ENCODE results near the gene DPF3.

Gene DPF3

DNA sequence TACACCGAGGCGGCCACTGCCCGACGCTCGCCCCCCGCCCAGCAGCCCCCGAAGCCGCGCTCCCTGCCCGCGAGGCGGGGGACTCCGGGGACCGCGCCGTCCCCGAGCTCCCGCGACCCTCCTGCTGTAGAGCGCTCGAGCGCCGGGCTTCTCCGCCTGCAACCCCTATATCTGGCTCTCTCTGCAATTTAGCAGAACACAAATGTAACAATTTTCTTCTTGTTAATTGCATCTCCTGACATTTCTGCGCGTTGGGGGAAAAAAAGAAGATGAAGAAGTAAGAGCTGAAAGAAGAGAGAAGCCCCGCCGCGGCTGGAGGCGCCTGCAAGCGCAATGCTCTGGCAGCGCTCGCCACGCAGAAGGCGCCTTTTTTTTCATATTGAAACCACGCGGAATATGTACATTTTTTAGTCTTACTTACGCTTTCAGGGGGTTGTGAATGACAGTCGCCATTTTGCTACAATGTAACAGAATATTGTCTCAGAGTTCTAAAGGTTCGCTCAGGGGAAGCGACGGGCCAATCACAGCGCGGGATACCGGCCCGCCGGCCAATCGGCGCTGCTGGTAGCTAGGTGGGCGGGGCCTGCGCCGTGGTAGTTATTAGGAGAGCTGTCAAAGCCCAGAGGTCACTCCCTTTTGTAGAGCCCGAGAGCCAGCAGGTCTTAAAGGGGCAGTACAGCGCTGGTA, at the start of gene DPF3:
Gene DPF3, minus strand, starts transcription at position 466 of the 687 bp plus-strand sequence. Its CDS starts 13 bp downstream, at position 453.
- Histone ChIP-seq H3K4me3 (ENCODE audit: insufficient read length, low read depth) (peak within 1 kb of the TSS; percentile 53), H3K9me3 (ENCODE audit: insufficient read depth, low read length) (no peaks in the 10 kb centered on the region), H3K27me3 (ENCODE audit: insufficient read depth, insufficient read length) (peaks cover 53% of the 10 kb centered on the region), H3K9ac (ENCODE audit: insufficient read length, low read depth) (peak within 1 kb of the TSS; percentile 50), H3K36me3 (ENCODE audit: insufficient read depth, insufficient read length, low read length) (no peaks in the 10 kb centered on the region), H3K4me1 (ENCODE audit: insufficient read depth, insufficient read length) (peaks cover 7% of the 10 kb centered on the region)
- DNase-seq (ENCODE audit: low read depth, low spot score), result peak; percentile 89
- TF ChIP-seq SUZ12 (IDR thresholded peaks at IDR 0.05; ENCODE audit: extremely low read depth, insufficient read depth, insufficient read length) (no peak), YY1 (IDR thresholded peaks at IDR 0.05; ENCODE audit: insufficient read depth, insufficient read length) (no peak), ZNF274 (IDR thresholded peaks at IDR 0.05; ENCODE audit: low read depth, low read length) (no peak)

DNA sequence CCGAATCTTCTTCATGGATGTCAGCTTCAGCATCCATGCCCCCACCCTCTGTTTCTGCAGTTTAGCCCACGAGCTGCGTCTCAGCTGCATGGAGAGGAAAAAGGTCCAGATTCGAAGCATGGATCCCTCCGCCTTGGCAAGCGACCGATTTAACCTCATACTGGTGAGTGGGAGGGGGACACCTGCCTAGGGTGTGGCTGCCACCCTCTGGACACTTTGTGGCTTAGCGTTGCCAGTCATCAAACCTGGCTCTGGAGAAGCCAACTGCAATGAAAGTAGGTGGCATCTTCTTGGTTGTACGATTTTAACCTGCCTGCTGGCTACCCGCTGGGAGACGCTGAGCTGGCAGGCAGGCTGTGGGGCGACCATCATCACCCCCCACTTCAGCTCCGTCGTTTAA, 49.0 kb upstream of the DPF3 start:
- Histone ChIP-seq H3K4me1 (ENCODE audit: insufficient read depth, insufficient read length) (no peaks in the 10 kb centered on the region), H3K9me3 (ENCODE audit: insufficient read depth, low read length) (no peaks in the 10 kb centered on the region), H3K4me3 (ENCODE audit: insufficient read length, low read depth) (no peak overlapping the region), H3K27me3 (ENCODE audit: insufficient read depth, insufficient read length) (no peaks in the 10 kb centered on the region), H3K9ac (ENCODE audit: insufficient read length, low read depth) (no peak overlapping the region), H3K36me3 (ENCODE audit: insufficient read depth, insufficient read length, low read length) (peaks cover 78% of the 10 kb centered on the region)
- no peak for DNase-seq (ENCODE audit: low read depth, low spot score)
- TF ChIP-seq SUZ12 (IDR thresholded peaks at IDR 0.05; ENCODE audit: extremely low read depth, insufficient read depth, insufficient read length), result no peak
- no peak for TF ChIP-seq YY1 (IDR thresholded peaks at IDR 0.05; ENCODE audit: insufficient read depth, insufficient read length)
- TF ChIP-seq ZNF274 (IDR thresholded peaks at IDR 0.05; ENCODE audit: low read depth, low read length), result no peak

DNA sequence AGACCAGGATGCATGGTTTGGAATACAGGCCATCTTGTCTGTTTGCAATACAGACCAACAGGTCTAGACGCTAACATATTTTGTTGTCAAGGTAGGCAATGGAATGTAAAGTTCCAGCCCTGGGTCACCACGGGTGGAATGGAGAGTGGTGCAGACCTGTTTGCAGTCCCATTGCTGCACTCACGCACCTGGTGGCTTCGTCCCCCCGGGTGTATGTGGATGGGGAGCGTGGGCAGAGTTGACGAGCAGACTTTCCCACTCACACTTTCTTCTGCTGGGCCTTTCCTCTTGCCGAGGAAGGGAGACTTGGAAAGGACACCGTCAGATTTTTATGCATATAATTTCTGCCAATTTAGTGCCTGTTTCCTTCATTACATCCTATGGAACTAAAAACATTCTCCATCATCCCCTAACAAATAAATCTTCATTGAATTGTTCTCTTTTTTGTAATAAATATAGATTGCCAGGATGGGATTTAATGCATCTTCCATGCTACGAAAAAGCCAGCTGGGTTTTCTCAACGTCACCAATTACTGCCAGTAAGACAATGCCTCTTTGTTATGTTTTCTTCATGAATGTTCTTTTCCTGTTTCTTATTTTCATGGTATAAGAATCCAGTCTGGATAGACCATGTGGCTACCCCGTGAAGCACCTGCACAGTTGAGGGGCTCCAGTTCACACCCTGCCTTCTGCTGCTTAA, 47.5 kb upstream of the DPF3 start:
- Histone ChIP-seq H3K4me3 (ENCODE audit: insufficient read length, low read depth) (no peak overlapping the region), H3K27me3 (ENCODE audit: insufficient read depth, insufficient read length) (no peaks in the 10 kb centered on the region), H3K9me3 (ENCODE audit: insufficient read depth, low read length) (no peaks in the 10 kb centered on the region), H3K4me1 (ENCODE audit: insufficient read depth, insufficient read length) (no peaks in the 10 kb centered on the region), H3K36me3 (ENCODE audit: insufficient read depth, insufficient read length, low read length) (peaks cover 69% of the 10 kb centered on the region), H3K9ac (ENCODE audit: insufficient read length, low read depth) (no peak overlapping the region)
- TF ChIP-seq SUZ12 (IDR thresholded peaks at IDR 0.05; ENCODE audit: extremely low read depth, insufficient read depth, insufficient read length) (no peak), YY1 (IDR thresholded peaks at IDR 0.05; ENCODE audit: insufficient read depth, insufficient read length) (no peak), ZNF274 (IDR thresholded peaks at IDR 0.05; ENCODE audit: low read depth, low read length) (no peak)
- DNase-seq (ENCODE audit: low read depth, low spot score), result no peak

DNA sequence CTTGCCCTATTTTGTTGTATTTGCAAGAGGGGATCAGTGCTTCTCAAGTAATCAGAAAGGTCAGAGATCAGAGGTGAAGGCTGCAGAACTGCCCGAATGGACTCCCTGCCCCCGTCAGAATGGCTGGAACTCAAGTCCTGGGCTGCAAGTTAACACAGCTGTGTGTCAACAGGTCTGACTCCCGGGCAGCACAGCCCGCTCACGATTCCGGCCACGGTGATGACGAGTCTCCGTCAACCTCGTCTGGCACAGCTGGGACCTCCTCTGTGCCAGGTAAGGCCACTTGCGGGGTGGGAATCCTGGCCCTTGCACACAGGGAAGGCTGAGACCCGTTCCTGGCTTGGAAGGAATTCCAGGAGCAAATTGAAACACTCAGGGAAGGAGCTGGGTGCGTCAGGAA, 45.7 kb upstream of the DPF3 start:
- TF ChIP-seq SUZ12 (IDR thresholded peaks at IDR 0.05; ENCODE audit: extremely low read depth, insufficient read depth, insufficient read length) (no peak), YY1 (IDR thresholded peaks at IDR 0.05; ENCODE audit: insufficient read depth, insufficient read length) (no peak), ZNF274 (IDR thresholded peaks at IDR 0.05; ENCODE audit: low read depth, low read length) (no peak)
- no peak overlapping the region for H3K4me3 ChIP-seq (ENCODE audit: insufficient read length, low read depth)
- no peak for DNase-seq (ENCODE audit: low read depth, low spot score)
- H3K9ac ChIP-seq (ENCODE audit: insufficient read length, low read depth), result no peak overlapping the region
- H3K9me3 ChIP-seq (ENCODE audit: insufficient read depth, low read length), result no peaks in the 10 kb centered on the region
- no peaks in the 10 kb centered on the region for H3K27me3 ChIP-seq (ENCODE audit: insufficient read depth, insufficient read length)
- no peaks in the 10 kb centered on the region for H3K4me1 ChIP-seq (ENCODE audit: insufficient read depth, insufficient read length)
- H3K36me3 ChIP-seq (ENCODE audit: insufficient read depth, insufficient read length, low read length), result peaks cover 55% of the 10 kb centered on the region

DNA sequence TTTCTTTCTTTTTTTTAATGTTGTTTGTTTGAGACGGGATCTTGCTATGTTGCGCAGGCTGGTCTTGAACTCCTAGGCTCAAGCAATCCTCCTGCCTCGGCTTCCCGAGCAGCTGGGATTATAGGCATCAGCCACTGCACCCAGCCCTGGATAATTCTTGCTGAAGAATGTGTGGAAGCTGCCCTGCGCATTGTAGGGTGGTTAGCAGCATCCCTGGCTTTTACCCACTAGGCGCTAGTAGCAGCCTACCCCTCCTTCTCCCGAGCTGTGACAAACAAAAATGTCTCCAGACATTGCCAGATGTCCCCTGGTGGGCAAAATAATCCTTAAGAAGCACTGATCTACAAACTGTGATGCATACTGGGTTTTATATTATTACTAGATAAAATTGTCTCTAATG, 39.0 kb upstream of the DPF3 start:
- TF ChIP-seq YY1 (IDR thresholded peaks at IDR 0.05; ENCODE audit: insufficient read depth, insufficient read length) (no peak), ZNF274 (IDR thresholded peaks at IDR 0.05; ENCODE audit: low read depth, low read length) (no peak), SUZ12 (IDR thresholded peaks at IDR 0.05; ENCODE audit: extremely low read depth, insufficient read depth, insufficient read length) (no peak)

DNA sequence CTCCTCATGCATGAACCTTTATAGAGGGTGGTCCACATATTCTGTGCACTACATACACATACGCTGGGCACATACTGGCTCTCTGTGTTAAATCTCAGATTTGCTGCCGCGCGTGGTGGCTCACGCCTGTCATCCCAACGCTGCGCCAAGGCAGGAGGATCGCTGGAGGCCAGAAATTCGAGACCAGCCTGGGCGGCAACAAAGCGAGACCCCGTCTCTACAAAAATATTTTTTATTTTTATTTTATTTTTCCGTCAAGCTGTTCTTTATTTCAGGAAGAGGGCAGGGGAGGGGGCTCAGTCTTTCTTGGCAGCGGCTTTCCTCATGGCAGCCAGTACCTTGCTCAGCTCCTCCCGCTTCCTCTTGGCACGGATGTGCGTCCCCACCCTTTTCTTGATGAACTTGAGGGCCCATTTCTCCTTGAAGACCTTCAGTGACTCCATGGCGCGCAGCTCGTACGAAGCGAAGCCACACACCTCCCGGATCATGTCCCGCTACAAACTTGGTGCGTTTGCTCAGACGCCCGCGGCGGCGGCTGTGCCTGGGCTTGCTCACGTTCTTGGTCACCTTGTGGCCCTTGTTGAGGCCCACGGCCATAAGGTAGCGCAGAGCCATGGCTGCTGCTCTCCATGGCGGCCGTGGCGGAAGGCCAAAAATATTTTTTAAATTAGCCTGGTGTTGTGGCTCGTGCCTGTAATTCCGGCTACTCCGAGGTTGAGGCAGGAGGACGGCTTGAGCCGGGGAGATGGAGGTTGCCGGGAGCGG, 35.6 kb upstream of the DPF3 start:
- Histone ChIP-seq H3K36me3 (ENCODE audit: insufficient read depth, insufficient read length, low read length) (peaks cover 6% of the 10 kb centered on the region), H3K4me3 (ENCODE audit: insufficient read length, low read depth) (no peak overlapping the region), H3K9me3 (ENCODE audit: insufficient read depth, low read length) (no peaks in the 10 kb centered on the region), H3K27me3 (ENCODE audit: insufficient read depth, insufficient read length) (peaks cover 5% of the 10 kb centered on the region), H3K9ac (ENCODE audit: insufficient read length, low read depth) (no peak overlapping the region), H3K4me1 (ENCODE audit: insufficient read depth, insufficient read length) (peaks cover 3% of the 10 kb centered on the region)
- DNase-seq (ENCODE audit: low read depth, low spot score), result no peak
- no peak for TF ChIP-seq SUZ12 (IDR thresholded peaks at IDR 0.05; ENCODE audit: extremely low read depth, insufficient read depth, insufficient read length)

More for the DNA sequence above, 39.0 kb upstream of the DPF3 start:
- no peak overlapping the region for H3K4me3 ChIP-seq (ENCODE audit: insufficient read length, low read depth)
- no peak for DNase-seq (ENCODE audit: low read depth, low spot score)
- H3K27me3 ChIP-seq (ENCODE audit: insufficient read depth, insufficient read length), result no peaks in the 10 kb centered on the region
- no peaks in the 10 kb centered on the region for H3K9me3 ChIP-seq (ENCODE audit: insufficient read depth, low read length)
- H3K36me3 ChIP-seq (ENCODE audit: insufficient read depth, insufficient read length, low read length), result peaks cover 9% of the 10 kb centered on the region
- H3K4me1 ChIP-seq (ENCODE audit: insufficient read depth, insufficient read length), result no peaks in the 10 kb centered on the region
- H3K9ac ChIP-seq (ENCODE audit: insufficient read length, low read depth), result no peak overlapping the region

DNA sequence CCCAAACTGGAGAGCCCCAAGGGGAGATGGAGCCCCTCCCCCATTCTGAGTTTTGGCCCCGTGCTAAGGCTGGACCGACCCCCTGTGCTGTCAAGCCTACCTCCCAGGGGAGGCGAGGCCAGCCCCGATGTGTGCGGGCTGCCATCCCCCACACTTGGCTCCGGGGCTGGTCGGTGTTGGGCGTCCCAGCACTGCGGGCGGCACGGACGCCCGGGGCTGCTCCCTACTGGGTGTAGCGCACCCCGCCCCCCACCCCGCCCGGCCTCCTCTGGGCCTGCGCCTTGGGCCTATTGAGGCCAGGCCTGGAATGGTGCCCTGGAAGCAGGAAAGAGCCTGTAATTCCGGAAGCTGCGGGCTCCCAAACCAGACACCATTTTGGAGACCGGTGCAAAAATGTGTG, 35.0 kb upstream of the DPF3 start:
- no peak for DNase-seq (ENCODE audit: low read depth, low spot score)
- no peak overlapping the region for H3K9ac ChIP-seq (ENCODE audit: insufficient read length, low read depth)
- H3K36me3 ChIP-seq (ENCODE audit: insufficient read depth, insufficient read length, low read length), result peaks cover 6% of the 10 kb centered on the region
- H3K9me3 ChIP-seq (ENCODE audit: insufficient read depth, low read length), result no peaks in the 10 kb centered on the region
- H3K4me3 ChIP-seq (ENCODE audit: insufficient read length, low read depth), result no peak overlapping the region
- H3K27me3 ChIP-seq (ENCODE audit: insufficient read depth, insufficient read length), result peaks cover 5% of the 10 kb centered on the region
- H3K4me1 ChIP-seq (ENCODE audit: insufficient read depth, insufficient read length), result peaks cover 3% of the 10 kb centered on the region
- TF ChIP-seq SUZ12 (IDR thresholded peaks at IDR 0.05; ENCODE audit: extremely low read depth, insufficient read depth, insufficient read length) (no peak), ZNF274 (IDR thresholded peaks at IDR 0.05; ENCODE audit: low read depth, low read length) (no peak), YY1 (IDR thresholded peaks at IDR 0.05; ENCODE audit: insufficient read depth, insufficient read length) (no peak)
